Skin epidermis (tissue), 12 donors: ENCODE results near the gene CCL17.

Experiments
- H3K27ac ChIP-seq, 21 experiments: fragments of 200-600 bp; sonication (generic) in 11 of 21; one replicate each; pipeline ENCODE4 v1.5.0; 2020; ENCODE audit warnings: mild to moderate bottlenecking in 3 of 21, inconsistent platforms in 2 of 21, moderate library complexity in 2 of 21
- H3K4me3 ChIP-seq, 7 experiments: fragments of 200-600 bp; sonication (generic) in 2 of 7; one replicate each; pipeline ENCODE4 v1.5.0; 2020; ENCODE audit warnings: inconsistent platforms in 2 of 7, mild to moderate bottlenecking in 2 of 7, moderate library complexity in 1 of 7

The CCL17 gene

GRCh38 chr16:57376313-57376818 is 28.2 kb upstream of the CCL17 start:
- Histone ChIP-seq H3K4me3 (no peak overlapping the region), H3K27ac (no peak overlapping the region)

DNA sequence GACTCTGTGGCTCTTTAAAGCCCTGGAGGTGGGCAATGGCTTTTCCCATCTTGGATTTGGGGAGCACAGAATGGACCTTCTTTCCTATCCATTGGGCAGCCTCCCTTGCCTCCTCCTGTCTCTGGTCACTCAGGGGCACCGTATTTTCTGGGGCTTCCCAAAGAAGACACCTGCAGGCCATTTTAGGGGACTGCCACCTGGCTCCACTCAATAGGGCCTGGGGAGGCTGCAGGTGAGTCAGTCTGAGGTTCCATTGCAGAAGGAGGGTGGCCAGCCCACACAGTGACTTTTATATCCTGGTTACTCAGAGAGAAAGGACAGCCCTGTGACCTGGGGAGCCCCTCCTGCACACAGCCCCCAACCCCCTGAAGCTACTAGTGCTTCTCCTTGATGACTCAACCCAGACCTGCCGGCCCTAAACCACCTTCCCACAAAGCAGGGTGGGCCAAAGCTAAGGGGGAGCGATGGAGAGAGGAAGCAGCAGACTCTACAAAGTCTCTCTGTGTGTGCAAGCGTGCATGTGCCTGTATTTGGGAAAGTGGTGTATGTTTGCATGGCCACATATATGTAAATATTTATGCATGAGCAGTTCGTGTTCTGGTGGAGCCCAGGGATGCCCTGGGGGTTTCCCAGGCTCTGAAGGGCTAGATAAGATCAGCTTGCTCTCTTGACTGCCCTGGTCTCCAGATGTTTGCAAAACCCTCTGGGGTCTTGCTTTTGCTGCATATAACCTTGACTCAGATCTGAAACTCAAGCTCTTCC is 27.3 kb upstream of the CCL17 start:
- H3K4me3 ChIP-seq = no peak overlapping the region
- peak overlapping the region in 3 of 21 experiments; percentile 21 to 59 (median 43) for H3K27ac ChIP-seq

DNA sequence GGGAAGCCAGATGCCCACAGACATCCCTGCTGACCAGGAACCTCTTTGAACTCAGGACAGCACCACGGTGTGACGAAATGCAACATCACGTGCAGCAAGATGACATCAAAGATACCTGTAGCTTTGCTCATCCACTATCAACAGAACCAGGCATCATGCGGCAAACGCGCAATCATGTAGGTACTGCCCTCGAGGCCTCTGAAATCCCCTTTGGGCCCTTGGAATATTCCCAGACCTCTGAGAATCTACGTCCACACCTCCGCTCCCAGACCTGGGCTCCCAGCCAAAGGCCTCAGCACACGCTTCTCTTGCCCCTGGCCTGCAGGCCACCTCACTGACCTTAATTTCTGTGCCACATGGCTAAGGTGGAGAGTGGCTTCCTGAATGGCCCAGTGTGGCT is 25.0 kb upstream of the CCL17 start:
- Histone ChIP-seq H3K4me3 (no peak overlapping the region), H3K27ac (peak overlapping the region in 1 of 21 experiments; percentile 44)

GRCh38 chr16:57380671-57381462 is 23.7 kb upstream of the CCL17 start:
- H3K27ac ChIP-seq = peak overlapping the region in 2 of 21 experiments; percentile 14 to 20
- no peak overlapping the region for H3K4me3 ChIP-seq

- Histone ChIP-seq H3K4me3 (no peak overlapping the region), H3K27ac (no peak overlapping the region)
Measured at GRCh38 chr16:57381791-57382534, 22.6 kb upstream of the CCL17 start.

GRCh38 chr16:57382535-57383275 is 21.9 kb upstream of the CCL17 start:
- H3K4me3 ChIP-seq = no peak overlapping the region
- H3K27ac ChIP-seq = no peak overlapping the region

GRCh38 chr16:57383276-57384247 is 21.0 kb upstream of the CCL17 start:
- no peak overlapping the region for H3K4me3 ChIP-seq
- peak overlapping the region in 1 of 21 experiments; percentile 27 for H3K27ac ChIP-seq

GRCh38 chr16:57384248-57385070 is 20.1 kb upstream of the CCL17 start:
- H3K4me3 ChIP-seq = no peak overlapping the region
- H3K27ac ChIP-seq = peak overlapping the region in 1 of 21 experiments; percentile 27

- H3K4me3 ChIP-seq = no peak overlapping the region
- H3K27ac ChIP-seq = no peak overlapping the region
Measured at GRCh38 chr16:57385083-57385482, 19.5 kb upstream of the CCL17 start.

DNA sequence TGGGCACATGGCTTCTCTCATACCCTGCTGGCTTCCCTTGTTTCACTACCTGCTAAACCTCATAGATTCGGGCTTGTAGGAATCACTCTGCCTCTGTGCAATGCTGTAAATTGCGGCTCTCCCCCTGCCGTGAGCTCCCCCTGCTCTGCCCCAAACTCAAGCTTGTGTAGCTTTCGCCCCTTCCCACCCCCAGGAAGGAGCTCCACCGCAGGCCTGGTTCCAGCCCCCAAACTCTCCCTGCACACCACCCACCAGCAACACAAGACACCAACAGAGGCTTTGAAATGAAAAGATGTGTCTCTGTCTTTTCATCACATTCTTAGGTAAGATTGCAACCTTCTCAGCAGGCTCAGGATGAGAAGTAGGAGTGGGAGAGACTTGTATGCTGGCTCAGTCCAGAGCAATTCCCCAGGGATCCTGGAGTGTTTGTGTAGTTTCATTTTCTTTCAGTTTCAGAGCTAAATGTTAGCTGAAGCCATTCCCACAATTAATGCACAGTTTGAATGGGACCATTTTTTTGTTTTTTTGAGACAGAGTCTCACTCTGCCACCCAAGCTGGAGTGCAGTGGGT is 18.1 kb upstream of the CCL17 start:
- no peak overlapping the region for H3K27ac ChIP-seq

GRCh38 chr16:57387598-57388354 is 16.8 kb upstream of the CCL17 start:
- peak overlapping the region in 1 of 21 experiments; percentile 15 for H3K27ac ChIP-seq
- H3K4me3 ChIP-seq = no peak overlapping the region

More for the DNA sequence above, 18.1 kb upstream of the CCL17 start:
- no peak overlapping the region for H3K4me3 ChIP-seq

DNA sequence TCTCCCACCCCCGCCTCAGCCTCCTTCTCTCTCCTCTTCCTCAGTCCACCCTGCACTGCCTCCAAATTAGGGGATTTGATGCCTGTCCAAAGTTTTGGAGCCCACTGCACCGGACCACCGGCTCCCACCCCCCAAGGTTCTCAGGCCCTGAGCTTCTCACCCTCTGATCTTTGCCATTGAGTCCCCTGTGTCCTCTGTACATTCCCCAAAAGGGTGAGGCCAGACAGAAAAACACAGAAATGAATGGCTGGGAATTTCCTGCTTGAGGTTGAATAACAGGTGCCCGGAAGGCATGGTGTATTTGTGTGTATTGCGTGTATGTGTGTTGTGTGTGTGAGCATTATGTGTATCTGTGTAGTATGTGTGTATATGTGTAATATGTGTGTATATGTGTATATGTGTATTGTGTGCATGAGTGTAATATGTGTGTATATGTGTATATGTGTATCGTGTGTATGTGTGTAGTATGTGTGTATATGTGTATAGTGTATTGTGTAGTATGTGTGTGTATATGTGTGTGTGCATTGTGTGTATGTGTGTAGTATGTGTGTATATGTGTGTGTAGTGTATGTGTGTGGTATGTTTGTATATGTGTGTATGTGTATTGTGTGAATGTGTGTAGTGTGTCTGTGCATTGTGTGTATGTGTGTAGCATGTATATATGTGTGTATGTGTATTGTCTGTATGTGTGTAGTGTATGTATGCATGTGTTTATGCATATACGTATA is 16.0 kb upstream of the CCL17 start:
- Histone ChIP-seq H3K4me3 (no peak overlapping the region), H3K27ac (peak overlapping the region in 1 of 21 experiments; percentile 15)

GRCh38 chr16:57389087-57389468 is 15.5 kb upstream of the CCL17 start:
- no peak overlapping the region for H3K27ac ChIP-seq
- no peak overlapping the region for H3K4me3 ChIP-seq

GRCh38 chr16:57390636-57391295 is 13.8 kb upstream of the CCL17 start:
- H3K27ac ChIP-seq = no peak overlapping the region
- H3K4me3 ChIP-seq = no peak overlapping the region

DNA sequence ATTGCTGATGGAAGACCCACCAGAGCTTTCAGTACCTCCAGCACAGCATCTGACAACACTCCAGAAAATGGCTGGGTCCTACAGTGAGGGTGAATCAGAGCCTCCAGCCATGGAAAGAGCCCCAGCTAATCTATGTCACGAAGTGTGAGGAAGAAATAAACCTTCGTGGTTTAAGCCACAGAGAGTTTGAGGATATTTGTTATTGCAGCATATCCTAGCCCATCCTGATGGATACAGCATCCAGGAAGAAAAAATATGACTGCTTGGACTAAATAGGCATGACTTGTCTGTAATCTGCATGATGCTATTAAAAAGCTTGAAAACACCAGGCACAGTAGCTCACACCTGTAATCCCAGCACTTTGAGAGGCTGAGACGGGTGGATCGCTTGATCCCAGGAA is 13.3 kb upstream of the CCL17 start:
- Histone ChIP-seq H3K4me3 (no peak overlapping the region), H3K27ac (no peak overlapping the region)
